Breast epithelium (tissue), 3 donors: ENCODE measurements around the gene FRY.

Experiments
- CTCF ChIP-seq, 3 donors: fragments of 450-650 bp; IDR thresholded peaks; one replicate each; pipeline ENCODE4 v1.5.1; 2016 to 2017; ENCODE audit warnings: antibody characterized with exemption in 3 of 3, mild to moderate bottlenecking in 3 of 3, moderate library complexity in 3 of 3
- POLR2A ChIP-seq: fragments of 450-650 bp; IDR thresholded peaks from one replicate; pipeline ENCODE4 v1.6.1; 2016; ENCODE audit warnings: antibody characterized with exemption, mild to moderate bottlenecking, moderate library complexity

- TF ChIP-seq CTCF (IDR thresholded peaks at IDR 0.05) (no peak), POLR2A (no peak)
These were observed 292.3 kb downstream of the FRY start for GRCh38 chr13:32323912-32324311.
